ENCODE data around the gene FAM184A.

DNA sequence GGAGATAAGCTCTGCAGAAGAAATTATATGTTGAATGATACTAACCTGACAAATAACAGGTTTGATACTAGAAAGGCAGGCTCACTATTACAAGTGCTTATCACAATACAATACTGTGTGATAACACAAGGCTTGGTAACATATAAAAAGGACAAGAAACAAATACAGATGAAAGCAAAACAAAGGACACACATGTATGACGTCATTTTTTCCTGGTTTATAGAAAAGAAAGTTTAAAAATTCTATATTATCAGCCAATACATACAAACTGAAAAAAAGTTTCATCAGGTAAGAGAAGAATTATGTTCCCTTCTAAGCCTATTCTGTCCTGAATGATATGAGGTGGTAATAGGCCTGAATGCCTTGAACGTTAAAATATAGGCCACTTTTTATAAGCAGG, 111.2 kb downstream of the FAM184A start:
- TF ChIP-seq CTCF (IDR thresholded peaks at IDR 0.05; ENCODE audit: control extremely low read depth in 1 of 3, insufficient read depth in 1 of 3, low read depth in 1 of 3, low read length in 3 of 3) (no peak), BCL11A (IDR thresholded peaks at IDR 0.05; ENCODE audit: low read depth in 2 of 2, low read length in 2 of 2) (no peak), RFX5 (IDR thresholded peaks at IDR 0.05; ENCODE audit: borderline replicate concordance, low read depth, low read length) (no peak), EP300 (IDR thresholded peaks at IDR 0.05; ENCODE audit: borderline replicate concordance in 1 of 2, low read depth in 2 of 2, low read length in 2 of 2) (no peak), POLR2A (IDR thresholded peaks at IDR 0.05; ENCODE audit: control extremely low read depth in 1 of 2, low read depth in 2 of 2, low read length in 2 of 2) (no peak), ZNF274 (IDR thresholded peaks at IDR 0.05; ENCODE audit: borderline replicate concordance, extremely low read depth, low read length) (no peak), RBBP5 (IDR thresholded peaks at IDR 0.05; ENCODE audit: borderline replicate concordance, low read depth, low read length) (no peak), RAD21 (IDR thresholded peaks at IDR 0.05 in 1 of 2, conservative IDR thresholded peaks at IDR 0.05 in 1 of 2; ENCODE audit: low read depth in 2 of 2, low read length in 2 of 2) (no peak), CHD1 (IDR thresholded peaks at IDR 0.05; ENCODE audit: low read depth, low read length) (no peak), ATF3 (IDR thresholded peaks at IDR 0.05; ENCODE audit: insufficient read depth, low read depth, low read length) (no peak), CREB1 (IDR thresholded peaks at IDR 0.05) (no peak), EZH2 (IDR thresholded peaks at IDR 0.05; ENCODE audit: low read depth, low read length, severe bottlenecking) (no peak)
- TF ChIP-seq, protein P1, sequence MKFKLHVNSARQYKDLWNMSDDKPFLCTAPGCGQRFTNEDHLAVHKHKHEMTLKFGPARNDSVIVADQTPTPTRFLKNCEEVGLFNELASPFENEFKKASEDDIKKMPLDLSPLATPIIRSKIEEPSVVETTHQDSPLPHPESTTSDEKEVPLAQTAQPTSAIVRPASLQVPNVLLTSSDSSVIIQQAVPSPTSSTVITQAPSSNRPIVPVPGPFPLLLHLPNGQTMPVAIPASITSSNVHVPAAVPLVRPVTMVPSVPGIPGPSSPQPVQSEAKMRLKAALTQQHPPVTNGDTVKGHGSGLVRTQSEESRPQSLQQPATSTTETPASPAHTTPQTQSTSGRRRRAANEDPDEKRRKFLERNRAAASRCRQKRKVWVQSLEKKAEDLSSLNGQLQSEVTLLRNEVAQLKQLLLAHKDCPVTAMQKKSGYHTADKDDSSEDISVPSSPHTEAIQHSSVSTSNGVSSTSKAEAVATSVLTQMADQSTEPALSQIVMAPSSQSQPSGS (IDR thresholded peaks at IDR 0.05; ENCODE audit: low read length) = no peak
